ENCODE data around the gene KCNAB1.

The KCNAB1 gene

GRCh38 chr3:156586905-156587759 lies 466.8 kb downstream of the KCNAB1 start:
- no peak for DNase-seq

- DNase-seq: no peak
Measured at GRCh38 chr3:156587760-156588069, 467.3 kb downstream of the KCNAB1 start.

Measured in NCI-H345 (cell line).